Head of caudate nucleus (tissue), 42 donors: Measurements from ENCODE around the gene PTMS.

Experiments
- DNase-seq, 42 donors: peaks; one replicate each; pipeline versions ENCODE4 v3.0.0 to v3.0.0-alpha.2; 2020 to 2021; ENCODE audit warnings: mixed read lengths in 7 of 42
- intact Hi-C: fragments of 100-400 bp; cut with DNase I; formaldehyde crosslinking; loops from one replicate; pipeline ENCODE4 v1.15.0; 2022

The PTMS gene

GRCh38 chr12:6750506-6750905, 15.7 kb upstream of the PTMS start:
- no peak for DNase-seq
- intact Hi-C loops = loop anchor here (5.0 kb wide), 1 partner anchor 77 kb away; the partner anchor contains the start of gene P3H3

GRCh38 chr12:6751767-6752166, 14.4 kb upstream of the PTMS start:
- intact Hi-C loops = loop anchor here (5.0 kb wide), 1 partner anchor 76 kb away; the partner anchor contains the start of gene P3H3
- no peak for DNase-seq

GRCh38 chr12:6752167-6752920, 13.8 kb upstream of the PTMS start:
- intact Hi-C loops = loop anchor here (5.0 kb wide), 1 partner anchor 75 kb away; the partner anchor contains the start of gene P3H3
- DNase-seq = peak in 40 of 42 donors; percentile 21 to 87 (median 56)

GRCh38 chr12:6752921-6753771, 13.0 kb upstream of the PTMS start, which contains the start of gene MLF2:
TSS of gene MLF2 (minus strand) at chr12:6753141. CDS start at chr12:6752334, 807 bp downstream.
- peak; percentile 95 to 99 (median 97) for DNase-seq
- intact Hi-C loops = loop anchor here (1.0 to 5.0 kb wide), 2 partner anchors 26 to 74 kb away; partner anchors contain the start of gene P3H3

- intact Hi-C loops = loop anchor here (1.0 to 5.0 kb wide), 2 partner anchors 25 to 73 kb away; partner anchors contain the start of gene P3H3
Observed at GRCh38 chr12:6753772-6754356, 12.3 kb upstream of the PTMS start.

GRCh38 chr12:6754411-6754810, 11.8 kb upstream of the PTMS start:
- no peak for DNase-seq
- intact Hi-C loops = loop anchor here (5.0 kb wide), 1 partner anchor 73 kb away; the partner anchor contains the start of gene P3H3

More at GRCh38 chr12:6753772-6754356, 12.3 kb upstream of the PTMS start:
- DNase-seq = no peak

GRCh38 chr12:6757028-6757690, 9.0 kb upstream of the PTMS start:
- no peak for DNase-seq
- intact Hi-C loops = no loop called here

- DNase-seq = no peak
- intact Hi-C loops = no loop called here
Observed at GRCh38 chr12:6758506-6759095, 7.6 kb upstream of the PTMS start.

GRCh38 chr12:6759741-6760140, 6.4 kb upstream of the PTMS start:
- no peak for DNase-seq
- intact Hi-C loops = no loop called here

GRCh38 chr12:6763380-6763779, 2.8 kb upstream of the PTMS start:
- DNase-seq = no peak
- intact Hi-C loops = no loop called here

GRCh38 chr12:6764011-6764828, 1.9 kb upstream of the PTMS start:
- peak; percentile 64 to 96 (median 86) for DNase-seq
- intact Hi-C loops = no loop called here

GRCh38 chr12:6765048-6765633, 1.0 kb upstream of the PTMS start:
- no peak for DNase-seq
- intact Hi-C loops = no loop called here

- intact Hi-C loops = no loop called here
- peak in 41 of 42 donors; percentile 23 to 89 (median 77) for DNase-seq
Observed at GRCh38 chr12:6766651-6767349, 637 bp downstream of the PTMS start.

GRCh38 chr12:6767353-6768319, 1.5 kb downstream of the PTMS start:
- intact Hi-C loops = no loop called here

GRCh38 chr12:6768437-6768914, 2.3 kb downstream of the PTMS start:
- intact Hi-C loops = no loop called here
- DNase-seq = no peak

More at GRCh38 chr12:6767353-6768319, 1.5 kb downstream of the PTMS start:
- peak in 41 of 42 donors; percentile 47 to 90 (median 71) for DNase-seq
